Stomach (tissue), 4 donors: ENCODE results near the gene CNOT9.

ENCODE experiments used
- POLR2A ChIP-seq, 4 donors: fragments of 450-650 bp; IDR thresholded peaks; one replicate each; pipeline ENCODE4 v1.6.1; 2016; ENCODE audit warnings: antibody characterized with exemption in 4 of 4, control low read depth in 2 of 4, mild to moderate bottlenecking in 1 of 4, moderate library complexity in 1 of 4
- POLR2AphosphoS5 ChIP-seq, 3 donors: sonication (generic); formaldehyde crosslinking; IDR thresholded peaks; one replicate each; pipeline ENCODE4 v1.6.1; 2016; ENCODE audit warnings: antibody characterized with exemption in 3 of 3
- TF ChIP-seq, protein P1 (sequence below), 7 experiments: fragments of 450-650 bp in 4 of 7; fragments of 200-600 bp in 3 of 7; sonication (generic) in 3 of 7; IDR thresholded peaks; one replicate each; pipeline ENCODE4 v1.5.1; 2016 to 2019; ENCODE audit warnings: antibody characterized with exemption in 7 of 7, control low read depth in 2 of 7, mild to moderate bottlenecking in 1 of 7

DNA sequence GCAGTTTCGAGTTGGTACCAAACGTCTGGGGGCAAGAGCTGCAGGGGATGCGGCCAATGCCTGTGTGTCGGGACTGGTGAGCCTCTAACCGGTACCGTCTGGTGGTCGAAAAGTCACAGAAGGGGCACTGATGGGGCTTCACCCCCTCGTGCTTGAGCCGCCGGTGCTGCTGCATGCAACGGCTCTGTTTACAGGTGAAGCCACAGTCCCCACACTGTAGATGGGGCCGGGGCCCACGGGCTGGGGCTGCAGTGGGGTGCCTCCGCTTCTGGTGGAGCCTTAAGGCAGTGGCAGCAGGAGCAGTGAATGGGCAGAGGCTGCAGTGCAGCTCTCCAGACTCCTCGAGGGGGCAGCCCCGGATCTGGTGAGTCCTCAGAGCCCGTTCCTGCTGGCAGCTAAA is 74.1 kb downstream of the CNOT9 start:
- TF ChIP-seq, protein P1, sequence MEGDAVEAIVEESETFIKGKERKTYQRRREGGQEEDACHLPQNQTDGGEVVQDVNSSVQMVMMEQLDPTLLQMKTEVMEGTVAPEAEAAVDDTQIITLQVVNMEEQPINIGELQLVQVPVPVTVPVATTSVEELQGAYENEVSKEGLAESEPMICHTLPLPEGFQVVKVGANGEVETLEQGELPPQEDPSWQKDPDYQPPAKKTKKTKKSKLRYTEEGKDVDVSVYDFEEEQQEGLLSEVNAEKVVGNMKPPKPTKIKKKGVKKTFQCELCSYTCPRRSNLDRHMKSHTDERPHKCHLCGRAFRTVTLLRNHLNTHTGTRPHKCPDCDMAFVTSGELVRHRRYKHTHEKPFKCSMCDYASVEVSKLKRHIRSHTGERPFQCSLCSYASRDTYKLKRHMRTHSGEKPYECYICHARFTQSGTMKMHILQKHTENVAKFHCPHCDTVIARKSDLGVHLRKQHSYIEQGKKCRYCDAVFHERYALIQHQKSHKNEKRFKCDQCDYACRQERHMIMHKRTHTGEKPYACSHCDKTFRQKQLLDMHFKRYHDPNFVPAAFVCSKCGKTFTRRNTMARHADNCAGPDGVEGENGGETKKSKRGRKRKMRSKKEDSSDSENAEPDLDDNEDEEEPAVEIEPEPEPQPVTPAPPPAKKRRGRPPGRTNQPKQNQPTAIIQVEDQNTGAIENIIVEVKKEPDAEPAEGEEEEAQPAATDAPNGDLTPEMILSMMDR (IDR thresholded peaks at IDR 0.05), result no peak
- no peak for TF ChIP-seq POLR2A (IDR thresholded peaks at IDR 0.05)
- TF ChIP-seq POLR2AphosphoS5 (IDR thresholded peaks at IDR 0.05), result no peak
